ENCODE measurements around the gene SLC7A5. TPM values are rescaled to one million over a fixed set of nuclear protein-coding genes. Genes with fewer than 3 reads are reported as not detected.
"Not testable (repeated sequence)": the region's sequence is repeated elsewhere in the genome, so short reads cannot be mapped to it uniquely, and the experiment has no call there.

Gene SLC7A5
- total and polyA plus RNA-seq, 5 experiments from 2014 or later, result 2.0 to 20.7 (median 3.6) TPM

GRCh38 chr16:87897521-87898505 is 28.5 kb upstream of the SLC7A5 start:
- POLR2A ChIA-PET, result interaction anchor here (0.9 to 1.2 kb wide), 5 partner anchors 23 to 91 kb away, joined by 3 to 4 read pairs (median 3); no protein-coding TSS in a partner anchor
- Mint-ChIP-seq H3K4me3 (peak overlapping the region; percentile 57 to 87 (median 78)), H3K36me3 (no peaks in the 10 kb centered on the region), H3K27me3 (no peaks in the 10 kb centered on the region), H3K4me1 (peaks cover 23 to 40% (median 34%) of the 10 kb centered on the region in 4 donors), H3K9me3 (no peaks in the 10 kb centered on the region), H3K27ac (peak overlapping the region; percentile 77 to 94 (median 91))
- ATAC-seq (peak; percentile 58 to 72), DNase-seq (peak in 7 of 10 donors; percentile 4 to 28 (median 18))

- H3K4me3 Mint-ChIP-seq, result peak overlapping the region; percentile 57 to 87 (median 78)
- H3K36me3 Mint-ChIP-seq, H3K27me3 Mint-ChIP-seq, H3K9me3 Mint-ChIP-seq, DNase-seq, ATAC-seq: not testable (repeated sequence)
- peaks cover 23 to 40% (median 34%) of the 10 kb centered on the region in 4 donors for H3K4me1 Mint-ChIP-seq
- H3K27ac Mint-ChIP-seq, result peak overlapping the region; percentile 34 to 94 (median 90)
- POLR2A ChIA-PET, result interaction anchor here (1.1 to 1.8 kb wide), 4 partner anchors 22 to 54 kb away, joined by 3 to 5 read pairs (median 4); partner anchors contain the start of gene BANP
Measured at GRCh38 chr16:87896924-87897520, 27.7 kb upstream of the SLC7A5 start.

- POLR2A ChIA-PET, result interaction anchor here (1.0 to 1.8 kb wide), 7 partner anchors 25 to 131 kb away, joined by 3 to 6 read pairs (median 4); partner anchors contain the start of genes BANP and KLHDC4
- Mint-ChIP-seq H3K27ac (peak overlapping the region; percentile 78 to 94 (median 90)), H3K4me3 (peak overlapping the region; percentile 48 to 87 (median 78)), H3K4me1 (peaks cover 23 to 40% (median 34%) of the 10 kb centered on the region in 4 donors)
- not testable (repeated sequence) for H3K36me3 Mint-ChIP-seq, H3K27me3 Mint-ChIP-seq, H3K9me3 Mint-ChIP-seq
- peak in 1 of 10 donors; percentile 7 for DNase-seq
- ATAC-seq, result peak; percentile 11 to 29
Measured at GRCh38 chr16:87896176-87896890, 27.0 kb upstream of the SLC7A5 start.

GRCh38 chr16:87895641-87896141 is 26.4 kb upstream of the SLC7A5 start:
- POLR2A ChIA-PET, result interaction anchor here (1.0 to 1.8 kb wide), 5 partner anchors 24 to 130 kb away, joined by 3 to 6 read pairs (median 5); partner anchors contain the start of genes BANP and KLHDC4
- no peaks in the 10 kb centered on the region for H3K36me3 Mint-ChIP-seq
- H3K27ac Mint-ChIP-seq, result peak overlapping the region; percentile 66 to 94 (median 90)
- H3K4me1 Mint-ChIP-seq, result peaks cover 23 to 40% (median 34%) of the 10 kb centered on the region in 4 donors
- H3K9me3 Mint-ChIP-seq, result no peaks in the 10 kb centered on the region
- H3K27me3 Mint-ChIP-seq, result no peaks in the 10 kb centered on the region
- DNase-seq (peak in 9 of 10 donors; percentile 13 to 76 (median 31)), ATAC-seq (peak; percentile 72 to 81)
- peak overlapping the region in 8 of 10 donors; percentile 66 to 87 (median 80) for H3K4me3 Mint-ChIP-seq

GRCh38 chr16:87894005-87894404 is 24.7 kb upstream of the SLC7A5 start:
- H3K27ac Mint-ChIP-seq, DNase-seq, H3K36me3 Mint-ChIP-seq, H3K9me3 Mint-ChIP-seq, ATAC-seq, H3K27me3 Mint-ChIP-seq, H3K4me3 Mint-ChIP-seq, POLR2A ChIA-PET: not testable (repeated sequence)
- H3K4me1 Mint-ChIP-seq, result peaks cover 23 to 37% (median 34%) of the 10 kb centered on the region in 4 donors

- POLR2A ChIA-PET, result no interaction called here
- ATAC-seq (no peak), DNase-seq (no peak)
- Mint-ChIP-seq H3K4me3 (no peak overlapping the region), H3K4me1 (peaks cover 14 to 19% (median 16%) of the 10 kb centered on the region in 4 donors), H3K9me3 (peaks cover 0 to 4% (median 0%) of the 10 kb centered on the region in 9 donors), H3K36me3 (no peaks in the 10 kb centered on the region), H3K27me3 (no peaks in the 10 kb centered on the region), H3K27ac (no peak overlapping the region)
Measured at GRCh38 chr16:87891764-87892163, 22.5 kb upstream of the SLC7A5 start.

- H3K27ac Mint-ChIP-seq, result peak overlapping the region in 1 of 10 donors; percentile 13
- POLR2A ChIA-PET, H3K9me3 Mint-ChIP-seq, H3K36me3 Mint-ChIP-seq, H3K4me1 Mint-ChIP-seq, H3K4me3 Mint-ChIP-seq, DNase-seq, ATAC-seq, H3K27me3 Mint-ChIP-seq: not testable (repeated sequence)
Measured at GRCh38 chr16:87889762-87890161, 20.5 kb upstream of the SLC7A5 start.

- H3K36me3 Mint-ChIP-seq, H3K4me3 Mint-ChIP-seq, H3K27me3 Mint-ChIP-seq, DNase-seq, ATAC-seq, POLR2A ChIA-PET, H3K9me3 Mint-ChIP-seq, H3K4me1 Mint-ChIP-seq: not testable (repeated sequence)
- H3K27ac Mint-ChIP-seq, result peak overlapping the region in 1 of 10 donors; percentile 37
Measured at GRCh38 chr16:87888346-87888745, 19.0 kb upstream of the SLC7A5 start.

- H3K36me3 Mint-ChIP-seq, H3K4me3 Mint-ChIP-seq, DNase-seq, H3K4me1 Mint-ChIP-seq, H3K9me3 Mint-ChIP-seq, ATAC-seq, POLR2A ChIA-PET, H3K27me3 Mint-ChIP-seq: not testable (repeated sequence)
- peak overlapping the region in 1 of 10 donors; percentile 54 for H3K27ac Mint-ChIP-seq
Measured at GRCh38 chr16:87887931-87888330, 18.6 kb upstream of the SLC7A5 start.

- H3K36me3 Mint-ChIP-seq, H3K4me1 Mint-ChIP-seq: not testable (repeated sequence)
Measured at GRCh38 chr16:87885371-87885967, 16.2 kb upstream of the SLC7A5 start.

GRCh38 chr16:87882436-87883019 is 13.2 kb upstream of the SLC7A5 start:
- no peak overlapping the region for H3K27ac Mint-ChIP-seq
- POLR2A ChIA-PET, result interaction anchor here (1.0 kb wide), 1 partner anchor 103 kb away, joined by 5 read pairs; no protein-coding TSS in a partner anchor
- no peaks in the 10 kb centered on the region for H3K27me3 Mint-ChIP-seq
- H3K36me3 Mint-ChIP-seq, result no peaks in the 10 kb centered on the region
- no peaks in the 10 kb centered on the region for H3K9me3 Mint-ChIP-seq
- H3K4me3 Mint-ChIP-seq, result no peak overlapping the region
- DNase-seq (no peak), ATAC-seq (no peak)
- H3K4me1 Mint-ChIP-seq, result peaks cover 0 to 8% (median 0%) of the 10 kb centered on the region in 4 donors

More at GRCh38 chr16:87885371-87885967, 16.2 kb upstream of the SLC7A5 start:
- not testable (repeated sequence) for ATAC-seq, DNase-seq, H3K9me3 Mint-ChIP-seq, H3K27me3 Mint-ChIP-seq, H3K4me3 Mint-ChIP-seq
- peak overlapping the region in 1 of 10 donors; percentile 9 for H3K27ac Mint-ChIP-seq
- POLR2A ChIA-PET, result interaction anchor here (1.0 kb wide), 1 partner anchor 20 kb away, joined by 4 read pairs; no protein-coding TSS in a partner anchor

All from naive thymus-derived CD8-positive, alpha-beta T cell (primary cell).